Measurements from ENCODE around the gene KCNJ14. TPM values are rescaled to one million over a fixed set of nuclear protein-coding genes. Genes with fewer than 3 reads are reported as not detected.

Gene KCNJ14
- total RNA-seq, 1 donor from 2014 or later: 1.4 TPM

DNA sequence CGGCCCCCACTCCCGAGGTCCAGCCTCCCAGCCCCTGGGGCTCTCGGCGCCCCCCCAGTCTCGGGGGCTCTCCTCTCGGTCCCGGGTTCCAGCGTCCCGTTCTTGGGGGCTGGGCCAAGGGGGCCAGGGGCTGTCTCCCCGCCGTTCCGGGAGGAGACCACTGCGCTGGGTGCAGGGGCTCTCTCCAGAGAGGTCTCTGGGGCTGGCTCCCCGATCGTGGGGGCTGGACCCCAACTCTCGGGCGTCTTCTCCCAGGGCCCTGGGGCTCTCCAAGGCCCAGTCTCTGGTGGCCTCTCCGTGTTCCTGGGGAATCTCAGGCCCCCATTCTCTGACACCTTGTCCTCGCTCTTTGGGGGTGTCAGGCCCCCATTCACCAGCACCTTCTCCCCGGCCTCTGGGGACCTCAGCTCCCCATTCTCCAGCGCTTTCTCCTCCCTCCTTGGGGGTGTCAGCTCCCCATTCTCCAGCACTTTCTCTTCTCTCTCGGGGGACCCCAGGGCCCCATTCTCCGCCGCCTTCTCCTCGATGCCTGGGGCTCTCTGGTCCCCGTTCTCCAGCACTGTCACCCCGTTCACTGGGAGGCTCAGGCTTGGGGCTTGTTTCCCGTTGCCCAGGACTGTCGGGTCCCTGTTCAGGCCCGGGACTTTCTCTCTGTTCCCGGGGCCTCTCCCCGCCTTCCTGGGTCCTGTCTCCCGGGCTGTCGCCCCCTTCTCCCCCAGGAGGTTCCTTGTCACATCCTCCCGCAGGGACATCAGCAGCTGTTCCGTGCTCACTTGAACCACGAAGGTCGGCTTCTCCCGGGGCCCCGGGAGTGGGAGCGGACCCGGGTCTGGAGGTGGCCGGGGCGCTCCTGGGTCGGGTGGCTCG is 42.6 kb downstream of the KCNJ14 start:
- Histone ChIP-seq H3K4me2 (ENCODE audit: low read length) (no peak overlapping the region), H3K9ac (ENCODE audit: low read length) (no peak overlapping the region), H3K27me3 (ENCODE audit: insufficient read depth, low read length) (peaks cover 12% of the 10 kb centered on the region), H3K79me2 (ENCODE audit: insufficient read depth, low read length) (no peaks in the 10 kb centered on the region), H4K20me1 (ENCODE audit: insufficient read depth, low read length) (no peaks in the 10 kb centered on the region), H3K9me3 (ENCODE audit: insufficient read depth, low read depth, low read length) (no peaks in the 10 kb centered on the region), H3K4me1 (ENCODE audit: insufficient read depth, low read length) (no peaks in the 10 kb centered on the region), H3K4me3 (ENCODE audit: insufficient read depth, low read depth, low read length) (no peak overlapping the region), H2AFZ (ENCODE audit: low read depth, low read length) (no peak overlapping the region), H3K36me3 (ENCODE audit: insufficient read depth, low read length) (no peaks in the 10 kb centered on the region), H3K27ac (ENCODE audit: low read depth, low read length) (no peak overlapping the region)
- DNase-seq (ENCODE audit: low read depth): no peak
- TF ChIP-seq, protein P1, sequence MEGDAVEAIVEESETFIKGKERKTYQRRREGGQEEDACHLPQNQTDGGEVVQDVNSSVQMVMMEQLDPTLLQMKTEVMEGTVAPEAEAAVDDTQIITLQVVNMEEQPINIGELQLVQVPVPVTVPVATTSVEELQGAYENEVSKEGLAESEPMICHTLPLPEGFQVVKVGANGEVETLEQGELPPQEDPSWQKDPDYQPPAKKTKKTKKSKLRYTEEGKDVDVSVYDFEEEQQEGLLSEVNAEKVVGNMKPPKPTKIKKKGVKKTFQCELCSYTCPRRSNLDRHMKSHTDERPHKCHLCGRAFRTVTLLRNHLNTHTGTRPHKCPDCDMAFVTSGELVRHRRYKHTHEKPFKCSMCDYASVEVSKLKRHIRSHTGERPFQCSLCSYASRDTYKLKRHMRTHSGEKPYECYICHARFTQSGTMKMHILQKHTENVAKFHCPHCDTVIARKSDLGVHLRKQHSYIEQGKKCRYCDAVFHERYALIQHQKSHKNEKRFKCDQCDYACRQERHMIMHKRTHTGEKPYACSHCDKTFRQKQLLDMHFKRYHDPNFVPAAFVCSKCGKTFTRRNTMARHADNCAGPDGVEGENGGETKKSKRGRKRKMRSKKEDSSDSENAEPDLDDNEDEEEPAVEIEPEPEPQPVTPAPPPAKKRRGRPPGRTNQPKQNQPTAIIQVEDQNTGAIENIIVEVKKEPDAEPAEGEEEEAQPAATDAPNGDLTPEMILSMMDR (IDR thresholded peaks at IDR 0.05; ENCODE audit: insufficient read depth, low read depth, low read length): no peak
- TF ChIP-seq EZH2 (IDR thresholded peaks at IDR 0.05; ENCODE audit: insufficient read depth, low read length): peak; percentile 64
- Mint-ChIP-seq H3K9me3 (ENCODE audit: unreplicated experiment) (no peaks in the 10 kb centered on the region), H3K4me3 (ENCODE audit: unreplicated experiment) (no peak overlapping the region), H3K27me3 (ENCODE audit: low read depth, unreplicated experiment) (peaks cover 12% of the 10 kb centered on the region), H3K36me3 (ENCODE audit: low read depth, unreplicated experiment) (peaks cover 4% of the 10 kb centered on the region), H3K4me1 (ENCODE audit: low read depth, unreplicated experiment) (peaks cover 4% of the 10 kb centered on the region), H3K27ac (ENCODE audit: unreplicated experiment) (no peak overlapping the region)
- no peak for FAIRE-seq

- no peaks in the 10 kb centered on the region for H3K36me3 ChIP-seq (ENCODE audit: insufficient read depth, low read length)
- no peaks in the 10 kb centered on the region for H3K9me3 ChIP-seq (ENCODE audit: insufficient read depth, low read depth, low read length)
- H3K9ac ChIP-seq (ENCODE audit: low read length): no peak overlapping the region
- no peak overlapping the region for H3K4me3 ChIP-seq (ENCODE audit: insufficient read depth, low read depth, low read length)
- H3K4me1 ChIP-seq (ENCODE audit: insufficient read depth, low read length): no peaks in the 10 kb centered on the region
- H4K20me1 ChIP-seq (ENCODE audit: insufficient read depth, low read length): no peaks in the 10 kb centered on the region
- Mint-ChIP-seq H3K4me3 (ENCODE audit: unreplicated experiment) (no peak overlapping the region), H3K4me1 (ENCODE audit: low read depth, unreplicated experiment) (peaks cover 4% of the 10 kb centered on the region), H3K9me3 (ENCODE audit: unreplicated experiment) (no peaks in the 10 kb centered on the region), H3K36me3 (ENCODE audit: low read depth, unreplicated experiment) (peaks cover 4% of the 10 kb centered on the region), H3K27ac (ENCODE audit: unreplicated experiment) (no peak overlapping the region), H3K27me3 (ENCODE audit: low read depth, unreplicated experiment) (peaks cover 17% of the 10 kb centered on the region)
- no peak for DNase-seq (ENCODE audit: low read depth)
- no peak overlapping the region for H3K4me2 ChIP-seq (ENCODE audit: low read length)
- no peak for TF ChIP-seq EZH2 (IDR thresholded peaks at IDR 0.05; ENCODE audit: insufficient read depth, low read length)
- TF ChIP-seq, protein P1 (IDR thresholded peaks at IDR 0.05; ENCODE audit: insufficient read depth, low read depth, low read length): no peak
- H2AFZ ChIP-seq (ENCODE audit: low read depth, low read length): no peak overlapping the region
- peaks cover 12% of the 10 kb centered on the region for H3K27me3 ChIP-seq (ENCODE audit: insufficient read depth, low read length)
- FAIRE-seq: no peak
- H3K27ac ChIP-seq (ENCODE audit: low read depth, low read length): no peak overlapping the region
- H3K79me2 ChIP-seq (ENCODE audit: insufficient read depth, low read length): no peaks in the 10 kb centered on the region
These were observed 43.4 kb downstream of the KCNJ14 start for GRCh38 chr19:48498595-48499311.
